ENCODE measurements around the gene RAP1A.
"Not testable (repeated sequence)": the region's sequence is repeated elsewhere in the genome, so short reads cannot be mapped to it uniquely, and the experiment has no call there.

The RAP1A gene

DNA sequence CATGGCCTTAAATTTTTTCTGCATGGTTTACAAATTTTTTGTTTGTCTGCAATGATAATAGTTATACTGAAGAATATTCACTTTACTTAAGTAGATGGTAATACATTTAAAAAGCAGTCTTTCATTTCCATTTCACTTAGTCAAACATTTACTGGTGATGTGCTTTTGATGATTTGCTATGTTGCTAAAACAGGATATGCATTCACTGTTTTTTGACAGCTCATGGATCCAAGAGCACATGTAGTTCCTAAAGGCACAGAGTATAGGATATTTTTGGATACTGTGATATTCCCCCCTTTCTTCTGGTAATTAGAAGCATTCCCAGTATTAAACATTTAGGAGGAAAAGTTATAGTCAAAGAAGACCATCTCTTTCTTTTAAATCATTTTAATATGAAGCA lies 45.9 kb downstream of the RAP1A start:
- DNase-seq (ENCODE audit: low read depth), result no peak

DNA sequence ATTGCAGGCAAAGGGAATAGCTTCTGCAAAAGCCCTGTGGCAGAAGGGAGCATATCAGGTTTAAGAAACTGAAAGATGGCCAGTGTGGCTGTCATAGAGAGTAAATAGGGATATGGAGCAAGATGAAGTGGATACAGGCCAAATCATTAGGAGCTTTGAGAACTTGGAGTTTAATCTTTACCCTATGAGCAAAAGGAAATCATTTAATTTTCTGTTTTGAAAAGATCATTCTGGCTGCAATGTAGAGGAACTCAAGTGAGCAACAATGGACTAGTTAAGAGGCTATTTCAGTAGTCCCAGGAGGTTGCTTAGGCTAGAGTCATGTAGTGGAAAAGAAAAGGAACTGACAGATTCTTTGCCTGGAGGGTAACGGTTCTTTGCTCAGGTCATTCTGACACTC lies 47.2 kb downstream of the RAP1A start:
- no peak for DNase-seq (ENCODE audit: low read depth)

DNA sequence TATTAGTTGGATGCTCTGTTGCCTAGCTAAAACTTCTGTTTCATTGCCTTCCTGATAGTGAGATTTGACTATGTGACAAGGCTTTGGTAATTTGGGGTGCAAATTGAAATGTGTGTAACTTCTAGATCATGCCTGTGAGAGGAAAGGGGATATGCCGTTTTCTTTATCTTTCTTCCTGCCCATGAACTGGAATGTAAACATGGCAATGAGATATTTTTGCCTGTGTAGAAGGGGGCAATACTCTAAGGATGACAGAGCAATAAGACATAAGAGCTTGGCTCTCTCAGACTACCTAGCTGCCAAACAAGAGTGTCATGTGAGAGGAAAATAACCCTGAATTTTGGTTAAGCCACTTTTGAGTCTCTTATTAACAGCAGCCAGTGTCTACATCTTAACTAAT lies 49.7 kb downstream of the RAP1A start:
- no peak for DNase-seq (ENCODE audit: low read depth)

GRCh38 chr1:111671852-111672251 lies 52.3 kb downstream of the RAP1A start:
- no peak for DNase-seq (ENCODE audit: low read depth)

- DNase-seq (ENCODE audit: low read depth), result no peak
Observed at GRCh38 chr1:111672331-111672730, 52.7 kb downstream of the RAP1A start.

- no peak for DNase-seq (ENCODE audit: low read depth)
Observed at GRCh38 chr1:111677604-111678003, 58.0 kb downstream of the RAP1A start.

DNA sequence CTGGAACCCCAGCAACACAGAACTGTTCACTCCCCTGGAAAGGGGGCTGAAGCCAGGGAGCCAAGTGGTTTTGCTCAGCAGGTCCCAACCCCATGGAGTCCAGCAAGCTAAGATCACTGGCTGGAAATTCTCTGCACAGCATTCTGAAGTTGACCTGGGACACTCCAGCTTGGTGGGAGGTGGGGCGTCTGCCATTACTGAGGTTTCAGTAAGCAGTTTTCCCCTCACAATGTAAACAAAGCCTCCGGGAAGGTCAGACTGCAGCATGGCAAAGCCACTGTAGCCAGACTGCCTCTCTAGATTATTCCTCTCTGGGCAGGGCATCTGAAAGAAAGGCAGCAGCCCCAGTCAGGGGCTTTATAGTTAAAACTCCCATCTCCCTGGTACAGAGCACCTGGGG lies 60.0 kb downstream of the RAP1A start:
- no peak for DNase-seq (ENCODE audit: low read depth)

- not testable (repeated sequence) for DNase-seq (ENCODE audit: low read depth)
Observed at GRCh38 chr1:111680212-111680800, 60.7 kb downstream of the RAP1A start.

DNA sequence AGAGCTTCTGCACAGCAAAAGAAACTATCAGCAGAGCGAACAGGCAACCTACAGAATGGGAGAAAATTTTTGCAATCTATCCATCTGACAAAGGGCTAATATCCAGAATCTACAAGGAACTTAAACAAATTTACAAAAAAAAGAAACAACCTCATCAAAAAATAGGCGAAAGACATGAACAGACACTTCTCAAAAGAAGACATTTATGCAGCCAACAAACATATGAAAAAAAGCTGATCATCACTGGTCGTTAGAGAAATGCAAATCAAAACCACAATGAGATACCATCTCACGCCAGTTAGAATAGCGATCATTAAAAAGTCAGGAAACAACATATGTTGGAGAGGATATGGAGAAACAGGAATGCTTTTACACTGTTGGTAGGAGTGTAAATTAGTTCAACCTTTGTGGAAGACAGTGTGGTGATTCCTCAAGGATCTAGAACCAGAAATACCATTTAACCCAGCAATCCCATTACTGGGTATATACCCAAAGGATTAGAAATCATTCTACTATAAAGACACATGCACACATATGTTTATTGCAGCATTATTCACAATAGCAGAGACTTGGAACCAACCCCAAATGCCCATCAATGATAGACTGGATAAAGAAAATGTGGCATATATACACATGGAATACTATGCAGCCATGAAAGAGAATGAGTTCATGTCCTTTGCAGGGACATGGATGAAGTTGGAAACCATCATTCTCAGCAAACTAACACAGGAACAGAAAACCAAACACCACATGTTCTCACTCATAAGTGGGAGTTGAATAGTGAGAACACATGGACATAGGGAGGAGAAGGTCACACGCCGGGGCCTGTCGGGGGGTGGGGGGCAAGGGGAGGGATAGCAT lies 65.9 kb downstream of the RAP1A start:
- DNase-seq (ENCODE audit: low read depth), result not testable (repeated sequence)

DNA sequence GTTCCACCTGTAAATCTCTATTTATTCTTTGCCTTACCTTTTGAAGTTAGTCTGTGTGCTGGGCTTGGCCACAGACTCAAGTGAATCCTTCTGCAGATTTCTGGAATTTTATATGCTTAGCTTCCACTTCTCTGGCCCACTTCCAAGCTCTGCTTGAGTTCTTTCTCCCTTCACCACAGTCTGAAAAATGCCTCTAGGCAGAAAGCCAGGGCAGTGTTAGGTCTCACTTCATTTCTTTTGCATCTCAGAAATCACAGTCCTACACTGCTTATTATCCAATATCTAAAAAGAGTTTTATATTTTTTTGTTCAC lies 70.7 kb downstream of the RAP1A start:
- no peak for DNase-seq (ENCODE audit: low read depth)

DNA sequence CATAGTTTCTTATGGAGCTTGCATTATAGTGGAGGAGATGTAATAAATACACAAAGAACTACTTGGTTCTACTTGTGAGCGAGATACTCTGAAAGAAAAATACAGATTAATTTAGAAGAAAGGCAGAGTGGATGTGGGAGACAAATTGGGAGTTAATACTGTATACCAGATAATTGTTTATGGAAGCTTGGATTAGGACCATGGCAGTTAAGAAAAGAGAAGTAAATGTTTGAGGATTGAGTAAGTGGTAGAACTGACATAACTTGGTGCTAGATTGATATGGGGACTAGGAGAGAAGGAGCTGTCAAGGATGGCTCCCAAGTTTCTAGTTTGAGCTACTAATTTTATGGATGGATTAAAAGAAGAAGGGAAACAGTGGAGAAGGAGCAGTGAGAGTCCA lies 72.3 kb downstream of the RAP1A start:
- no peak for DNase-seq (ENCODE audit: low read depth)

DNA sequence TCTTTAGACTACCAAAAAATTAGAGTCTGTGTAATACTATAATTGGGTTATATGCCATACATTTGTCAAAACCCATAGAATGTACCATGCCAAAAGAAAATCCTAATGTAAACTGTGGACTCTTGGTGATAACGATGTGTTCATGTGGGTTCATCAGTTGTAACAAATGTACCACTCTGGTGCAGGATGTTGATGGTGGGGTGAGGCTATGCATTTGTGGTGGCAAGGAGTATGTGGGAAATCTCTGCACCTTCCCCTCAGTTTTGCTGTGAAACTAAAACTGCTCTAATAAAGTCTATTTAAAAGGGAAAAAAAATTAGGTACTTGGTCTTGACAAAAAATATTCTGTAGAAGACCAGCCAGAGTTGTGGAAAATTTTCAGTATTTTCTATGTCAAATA lies 76.2 kb downstream of the RAP1A start:
- DNase-seq (ENCODE audit: low read depth), result no peak

DNA sequence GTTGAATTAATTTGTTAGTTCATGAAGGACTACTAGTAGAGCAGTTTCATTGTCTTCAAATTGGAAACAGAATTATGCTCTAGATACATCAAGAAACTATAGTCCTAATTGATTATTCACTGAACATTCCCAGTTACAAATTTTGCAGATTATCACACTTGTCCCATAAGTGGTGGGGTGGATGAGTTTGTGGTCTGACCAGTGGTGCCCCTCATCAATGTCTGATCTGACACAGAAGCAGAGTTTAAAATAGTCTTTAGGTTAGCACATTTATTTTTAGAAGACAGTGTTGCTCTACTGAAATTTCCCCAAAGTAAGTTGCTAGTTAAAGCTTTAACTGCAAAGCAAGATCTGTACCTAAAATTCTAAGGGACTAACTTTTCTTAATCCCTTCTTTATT lies 76.7 kb downstream of the RAP1A start:
- DNase-seq (ENCODE audit: low read depth), result no peak

- no peak for DNase-seq (ENCODE audit: low read depth)
Observed at GRCh38 chr1:111699268-111699667, 79.7 kb downstream of the RAP1A start.

DNA sequence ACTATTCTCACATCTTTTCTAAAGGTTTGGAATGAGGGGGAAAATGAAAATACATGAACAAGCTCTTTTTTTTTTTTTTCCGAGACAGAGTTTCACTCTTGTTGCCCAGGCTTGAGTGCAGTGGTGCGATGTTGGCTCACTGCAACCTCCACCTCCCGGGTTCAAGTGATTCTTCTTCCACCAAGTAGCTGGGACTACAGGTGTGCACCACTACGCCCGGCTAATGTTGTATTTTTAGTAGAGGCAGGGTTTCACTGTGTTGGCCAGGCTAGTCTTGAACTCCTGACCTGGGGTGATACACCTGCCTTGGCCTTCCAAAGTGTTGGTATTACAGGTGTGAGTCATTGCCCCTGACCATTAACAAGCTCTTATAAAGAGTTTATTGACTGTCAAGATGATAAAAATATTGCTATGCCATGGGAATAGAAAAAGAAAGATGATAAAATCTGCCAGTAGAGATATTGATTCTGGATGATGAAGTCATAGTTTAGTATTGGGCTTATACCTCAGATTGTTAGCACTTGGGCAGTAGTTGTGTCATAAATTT lies 83.0 kb downstream of the RAP1A start:
- DNase-seq (ENCODE audit: low read depth), result no peak

GRCh38 chr1:111704240-111704639 lies 84.7 kb downstream of the RAP1A start:
- no peak for DNase-seq (ENCODE audit: low read depth)

DNA sequence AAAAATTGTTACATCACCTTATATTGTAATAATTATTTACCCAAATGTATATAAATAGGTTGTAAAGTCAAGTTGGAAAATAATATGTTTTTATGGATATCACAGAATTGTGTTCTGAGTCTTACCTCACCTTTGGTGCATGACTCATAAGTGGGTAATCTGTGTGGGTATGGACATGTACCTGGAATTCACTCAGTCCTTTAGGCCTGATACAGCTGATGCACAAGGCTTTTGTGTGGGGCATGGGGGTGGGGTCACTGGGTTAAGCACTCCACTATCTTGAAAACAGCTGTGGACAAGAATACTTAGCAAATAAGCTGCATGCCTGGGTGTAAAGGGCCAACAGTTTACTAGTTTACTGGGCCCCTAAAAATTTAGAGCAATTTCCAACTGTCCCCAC lies 85.2 kb downstream of the RAP1A start:
- no peak for DNase-seq (ENCODE audit: low read depth)

DNA sequence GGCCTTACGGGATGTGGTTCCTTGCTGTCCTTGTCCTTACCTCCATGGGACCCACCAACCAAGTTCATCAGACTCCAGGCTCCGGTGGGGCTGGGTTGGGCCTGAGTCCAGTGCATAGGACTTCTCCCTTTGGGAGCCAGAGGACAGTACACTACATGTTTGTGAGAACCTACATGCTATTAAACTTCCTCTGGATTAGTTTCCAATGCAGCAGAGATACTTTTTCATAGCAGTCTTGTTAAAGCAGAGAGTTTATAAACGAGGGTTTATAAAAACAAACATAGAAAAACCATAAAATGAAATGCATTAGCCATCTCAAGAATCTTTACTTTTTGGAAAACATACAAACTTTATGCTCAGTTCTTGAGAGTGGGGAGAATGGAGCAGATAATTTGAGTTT lies 86.3 kb downstream of the RAP1A start:
- no peak for DNase-seq (ENCODE audit: low read depth)

GRCh38 chr1:111706921-111707320 lies 87.3 kb downstream of the RAP1A start:
- no peak for DNase-seq (ENCODE audit: low read depth)

- no peak for DNase-seq (ENCODE audit: low read depth)
Observed at GRCh38 chr1:111707906-111708305, 88.3 kb downstream of the RAP1A start.

DNA sequence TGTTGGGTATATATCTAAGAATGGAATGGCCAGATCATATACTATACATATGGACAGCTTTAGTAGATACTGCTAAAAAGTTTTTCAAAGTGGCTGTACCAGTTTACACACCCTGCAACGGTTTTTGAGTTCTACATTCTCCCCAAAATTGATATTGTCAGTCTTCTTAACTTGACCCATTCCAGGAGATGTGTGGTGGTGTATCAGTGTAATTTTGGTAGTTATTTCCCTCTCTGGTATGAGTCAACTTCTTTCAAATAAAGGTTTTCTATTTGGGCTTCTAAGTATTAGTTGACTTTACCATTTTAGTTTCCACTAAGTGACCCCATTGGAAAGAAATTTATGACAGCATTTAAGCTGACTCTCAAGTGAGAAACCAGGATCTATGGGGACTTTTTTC lies 90.4 kb downstream of the RAP1A start:
- DNase-seq (ENCODE audit: low read depth), result no peak

DNA sequence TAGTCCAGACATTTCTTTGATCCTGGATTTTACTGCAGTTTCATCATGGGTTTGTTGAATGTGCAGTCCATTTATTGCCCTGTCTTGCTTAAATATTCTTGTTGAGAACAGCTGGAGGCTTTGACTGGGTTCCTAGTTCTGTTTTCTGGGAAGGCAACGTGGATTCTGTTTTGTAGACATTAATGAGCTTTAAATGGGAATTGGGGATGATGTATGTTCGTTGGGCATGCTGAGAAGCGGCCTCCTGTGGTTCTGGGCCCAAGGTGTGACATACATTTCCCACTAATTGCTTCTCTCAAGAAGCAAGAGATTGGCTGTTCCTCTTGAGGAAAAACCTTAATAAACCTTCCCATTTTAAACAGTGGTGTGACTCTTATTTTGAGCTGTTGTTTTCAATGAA lies 96.7 kb downstream of the RAP1A start:
- DNase-seq (ENCODE audit: low read depth), result no peak

GRCh38 chr1:111717450-111717849 lies 97.9 kb downstream of the RAP1A start:
- no peak for DNase-seq (ENCODE audit: low read depth)

GRCh38 chr1:111719135-111719534 lies 99.5 kb downstream of the RAP1A start:
- DNase-seq (ENCODE audit: low read depth), result no peak
